Tibial nerve (tissue), 4 donors: ENCODE results near the gene PKNOX2. TPM values are rescaled to one million over a fixed set of nuclear protein-coding genes. Genes with fewer than 3 reads are reported as not detected.

ENCODE experiments used
- DNase-seq, 2 donors: peaks; one replicate each; pipeline ENCODE4 v3.0.0-alpha.2; 2019; ENCODE audit warnings: low spot score in 2 of 2
- H3K27ac ChIP-seq, 4 donors: fragments of 200-600 bp; sonication (generic) in 3 of 4; one replicate each; pipeline ENCODE4 v1.5.1; 2017 to 2019; ENCODE audit warnings: mild to moderate bottlenecking in 1 of 4
- H3K27me3 ChIP-seq, 2 donors: fragments of 200-600 bp; sonication (generic) in 1 of 2; one replicate each; pipeline versions ENCODE4 v1.5.1 to v1.6.0; 2017 to 2019
- H3K36me3 ChIP-seq, 3 donors: fragments of 200-600 bp; sonication (generic); one replicate each; pipeline ENCODE4 v1.5.1; 2018 to 2019
- H3K4me1 ChIP-seq, 4 donors: fragments of 200-600 bp; sonication (generic) in 3 of 4; one replicate each; pipeline ENCODE4 v1.5.1; 2017 to 2019
- H3K4me3 ChIP-seq, 4 donors: fragments of 200-600 bp; sonication (generic) in 3 of 4; one replicate each; pipeline ENCODE4 v1.5.1; 2017 to 2019; ENCODE audit warnings: mild to moderate bottlenecking in 1 of 4, moderate library complexity in 1 of 4
- H3K9me3 ChIP-seq, 4 donors: fragments of 200-600 bp; sonication (generic) in 3 of 4; one replicate each; pipeline ENCODE4 v1.5.1; 2017 to 2019
- EP300 ChIP-seq, 2 donors: sonication (generic); formaldehyde crosslinking; IDR thresholded peaks; one replicate each; pipeline ENCODE4 v1.6.1; 2017; ENCODE audit warnings: antibody characterized with exemption in 2 of 2, mild to moderate bottlenecking in 1 of 2
- POLR2A ChIP-seq, 2 donors: fragments of 450-650 bp; IDR thresholded peaks; one replicate each; pipeline ENCODE4 v1.6.1; 2017; ENCODE audit warnings: antibody characterized with exemption in 2 of 2, mild to moderate bottlenecking in 2 of 2, moderate library complexity in 2 of 2
- whole genome bisulfite sequencing, 2 donors: methylation state at CpG; one replicate each; pipeline ENCODE4 v1.1.5; 2018; 5-methylcytosine and 5-hydroxymethylcytosine counted together
- total RNA-seq, 4 donors: library from RNA; depleted of rRNA; stranded (reverse); fragments of >200 nt; gene quantifications; one replicate each; pipeline ENCODE4 v1.1.0, GENCODE V29; 2016
- TF ChIP-seq, protein P1 (sequence below), 5 experiments: fragments of 200-600 bp in 3 of 5; fragments of 450-650 bp in 2 of 5; sonication (generic) in 3 of 5; IDR thresholded peaks; one replicate each; pipeline ENCODE4 v1.5.1; 2016 to 2019; ENCODE audit warnings: antibody characterized with exemption in 5 of 5, mild to moderate bottlenecking in 3 of 5, moderate library complexity in 2 of 5

The PKNOX2 gene
- total RNA-seq, 4 donors from 2014 or later, result 5.7 to 7.2 (median 6.4) TPM

DNA sequence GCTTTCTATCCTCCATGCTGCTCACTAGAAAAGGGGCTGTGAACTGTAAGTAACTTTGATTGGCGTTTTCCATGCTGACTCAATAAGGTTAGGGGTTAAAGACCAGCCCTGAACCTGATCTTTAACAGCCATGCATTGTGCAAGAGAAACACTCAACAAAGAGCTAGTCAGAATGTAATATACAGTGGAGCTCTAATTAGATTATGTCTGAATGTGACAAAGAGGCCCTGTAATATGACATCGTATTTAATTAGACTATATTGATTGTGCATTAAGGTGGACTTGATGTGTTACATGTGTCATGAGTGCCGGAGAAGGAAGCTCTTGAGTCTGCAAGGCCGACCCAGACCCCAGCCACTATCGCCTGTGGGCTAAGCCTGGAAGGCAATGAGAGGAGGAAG, 70.5 kb downstream of the PKNOX2 start:
- no peak for DNase-seq
- Histone ChIP-seq H3K27ac (peak overlapping the region in 2 of 4 donors; percentile 54 to 71), H3K27me3 (no peaks in the 10 kb centered on the region), H3K36me3 (peaks cover 0 to 6% (median 0%) of the 10 kb centered on the region in 3 donors), H3K4me1 (peaks cover 0 to 50% (median 11%) of the 10 kb centered on the region in 4 donors), H3K4me3 (no peak overlapping the region), H3K9me3 (peaks cover 0 to 7% (median 0%) of the 10 kb centered on the region in 4 donors)
- TF ChIP-seq EP300 (IDR thresholded peaks at IDR 0.05), result peak in 1 of 2 donors; percentile 33
- TF ChIP-seq, protein P1, sequence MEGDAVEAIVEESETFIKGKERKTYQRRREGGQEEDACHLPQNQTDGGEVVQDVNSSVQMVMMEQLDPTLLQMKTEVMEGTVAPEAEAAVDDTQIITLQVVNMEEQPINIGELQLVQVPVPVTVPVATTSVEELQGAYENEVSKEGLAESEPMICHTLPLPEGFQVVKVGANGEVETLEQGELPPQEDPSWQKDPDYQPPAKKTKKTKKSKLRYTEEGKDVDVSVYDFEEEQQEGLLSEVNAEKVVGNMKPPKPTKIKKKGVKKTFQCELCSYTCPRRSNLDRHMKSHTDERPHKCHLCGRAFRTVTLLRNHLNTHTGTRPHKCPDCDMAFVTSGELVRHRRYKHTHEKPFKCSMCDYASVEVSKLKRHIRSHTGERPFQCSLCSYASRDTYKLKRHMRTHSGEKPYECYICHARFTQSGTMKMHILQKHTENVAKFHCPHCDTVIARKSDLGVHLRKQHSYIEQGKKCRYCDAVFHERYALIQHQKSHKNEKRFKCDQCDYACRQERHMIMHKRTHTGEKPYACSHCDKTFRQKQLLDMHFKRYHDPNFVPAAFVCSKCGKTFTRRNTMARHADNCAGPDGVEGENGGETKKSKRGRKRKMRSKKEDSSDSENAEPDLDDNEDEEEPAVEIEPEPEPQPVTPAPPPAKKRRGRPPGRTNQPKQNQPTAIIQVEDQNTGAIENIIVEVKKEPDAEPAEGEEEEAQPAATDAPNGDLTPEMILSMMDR (IDR thresholded peaks at IDR 0.05), result no peak
- 38 to 42% methylated on average over 5 of the region's 5 CpGs for WGBS, 2 donors

DNA sequence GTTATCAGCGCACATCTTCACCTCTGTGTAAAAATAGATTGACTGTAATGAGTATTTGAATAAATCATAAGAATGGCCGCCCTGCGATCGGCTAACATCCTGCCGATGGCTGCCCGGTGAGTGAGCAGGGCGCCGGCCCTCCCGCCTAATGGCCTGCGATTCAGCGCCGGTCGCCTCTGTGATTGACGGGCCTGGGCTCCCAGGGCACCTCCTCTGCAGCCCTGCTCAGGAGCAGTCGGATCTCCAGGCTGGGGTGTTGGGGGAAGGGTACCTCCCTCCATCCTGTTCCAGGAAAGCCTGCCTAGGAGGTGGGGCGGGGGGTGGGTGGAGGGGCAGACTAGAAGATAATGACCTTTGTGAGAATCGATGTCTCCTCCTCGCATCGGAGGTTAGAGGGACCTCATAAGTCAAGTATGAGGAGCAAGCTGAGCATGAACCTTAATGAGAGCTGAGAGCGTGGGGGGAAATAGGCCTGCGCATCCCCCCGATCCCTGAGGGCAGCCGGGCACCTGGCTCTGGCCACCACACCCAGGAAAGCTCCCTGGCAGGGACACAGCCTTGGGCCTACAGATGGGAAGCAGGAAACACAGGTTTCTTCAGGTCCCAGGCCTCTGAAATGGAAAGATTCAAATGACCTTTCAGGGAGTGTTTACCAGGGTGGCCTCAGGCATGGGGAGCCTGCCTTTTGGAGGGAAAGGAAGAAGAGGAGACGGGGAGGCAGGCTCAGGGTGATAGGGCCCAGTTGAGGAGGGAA, 71.7 kb downstream of the PKNOX2 start:
- peaks cover 0 to 7% (median 0%) of the 10 kb centered on the region in 4 donors for H3K9me3 ChIP-seq
- H3K4me1 ChIP-seq, result peaks cover 0 to 59% (median 11%) of the 10 kb centered on the region in 4 donors
- DNase-seq, result no peak
- H3K36me3 ChIP-seq, result peaks cover 0 to 6% (median 0%) of the 10 kb centered on the region in 3 donors
- WGBS, 2 donors, result 80 to 90% methylated on average over 24 of the region's 24 CpGs
- no peaks in the 10 kb centered on the region for H3K27me3 ChIP-seq
- TF ChIP-seq POLR2A (IDR thresholded peaks at IDR 0.05), result no peak
- TF ChIP-seq EP300 (IDR thresholded peaks at IDR 0.05), result no peak
- TF ChIP-seq, protein P1 (IDR thresholded peaks at IDR 0.05), result no peak
- H3K4me3 ChIP-seq, result no peak overlapping the region
- H3K27ac ChIP-seq, result peak overlapping the region in 2 of 4 donors; percentile 22 to 71

DNA sequence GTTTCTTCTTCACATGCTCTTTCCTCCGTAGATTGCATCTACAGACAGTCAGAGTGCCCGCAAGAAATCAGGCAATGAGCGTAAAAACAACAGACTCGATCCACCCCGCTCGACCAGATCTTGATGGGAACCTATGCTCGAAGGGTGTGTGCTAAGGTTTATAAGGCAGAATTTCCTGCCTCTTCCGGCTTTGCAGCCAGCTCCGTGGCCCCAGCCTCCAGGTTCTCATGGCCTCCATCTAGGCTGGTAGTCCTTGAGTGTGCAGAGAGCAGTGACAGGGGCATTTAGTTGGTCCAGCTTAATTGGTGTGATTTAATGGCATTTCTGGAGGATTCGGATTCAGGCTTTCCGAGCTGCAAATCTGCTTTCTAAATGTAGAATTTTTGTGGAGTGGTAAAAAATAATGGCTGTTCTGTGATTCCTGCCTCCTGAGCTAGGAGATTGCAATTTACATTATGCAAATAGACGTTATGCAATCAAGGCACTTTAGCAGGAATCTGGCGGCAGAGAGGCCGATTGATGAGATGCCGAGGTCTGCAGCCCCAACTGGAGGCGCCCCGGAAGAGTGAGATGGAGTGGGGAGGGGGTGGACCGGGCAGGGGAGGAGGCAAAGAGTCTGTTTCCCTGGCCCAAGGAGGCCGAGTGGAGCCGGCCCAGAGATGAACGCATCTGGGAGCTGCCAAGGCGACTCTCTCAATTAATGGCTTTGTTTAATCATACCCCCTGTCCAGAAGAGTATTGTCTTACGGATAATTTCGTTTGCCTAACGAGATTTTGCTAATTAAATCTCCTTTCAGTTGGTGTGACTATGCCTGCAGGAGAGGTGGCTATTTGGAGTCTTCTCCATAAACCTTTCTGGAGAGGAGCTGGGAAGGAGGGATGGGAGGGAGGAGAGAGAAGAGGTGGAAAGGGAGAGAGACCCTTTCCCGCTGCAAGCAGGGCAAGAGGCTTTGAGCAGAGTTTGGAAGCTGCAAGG, 75.3 kb downstream of the PKNOX2 start:
- peaks cover 0 to 7% (median 0%) of the 10 kb centered on the region in 4 donors for H3K9me3 ChIP-seq
- H3K27me3 ChIP-seq, result no peaks in the 10 kb centered on the region
- DNase-seq, result no peak
- H3K4me1 ChIP-seq, result peaks cover 0 to 41% (median 6%) of the 10 kb centered on the region in 4 donors
- H3K4me3 ChIP-seq, result no peak overlapping the region
- peak overlapping the region in 2 of 4 donors; percentile 17 to 41 for H3K27ac ChIP-seq
- peaks cover 0 to 6% (median 0%) of the 10 kb centered on the region in 3 donors for H3K36me3 ChIP-seq
- TF ChIP-seq EP300 (IDR thresholded peaks at IDR 0.05), result no peak
- TF ChIP-seq, protein P1 (IDR thresholded peaks at IDR 0.05), result no peak
- TF ChIP-seq POLR2A (IDR thresholded peaks at IDR 0.05), result no peak
- WGBS, 2 donors, result 53 to 58% methylated on average over 26 of the region's 26 CpGs

DNA sequence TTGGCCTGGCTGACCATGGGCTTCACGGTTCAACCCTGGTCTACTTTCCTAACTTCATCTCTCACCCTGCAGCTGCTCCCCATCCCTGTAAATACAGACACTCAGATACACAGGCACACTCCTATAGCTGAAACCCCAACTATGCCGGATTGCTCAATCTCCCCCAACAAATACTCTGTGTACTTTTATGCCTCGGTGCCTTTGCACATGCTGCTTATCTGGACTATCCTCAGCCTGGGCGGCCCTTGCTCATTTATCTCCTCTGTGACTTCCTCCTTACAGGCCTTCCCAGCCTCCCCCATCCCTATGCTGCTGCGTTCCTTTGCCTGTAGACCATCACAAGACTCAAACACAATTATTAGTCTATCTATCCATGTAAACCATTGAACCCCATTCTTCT, 76.6 kb downstream of the PKNOX2 start:
- H3K36me3 ChIP-seq, result peaks cover 0 to 6% (median 0%) of the 10 kb centered on the region in 3 donors
- H3K4me1 ChIP-seq, result peaks cover 0 to 41% (median 6%) of the 10 kb centered on the region in 4 donors
- DNase-seq, result no peak
- no peak overlapping the region for H3K4me3 ChIP-seq
- H3K9me3 ChIP-seq, result peaks cover 0 to 7% (median 0%) of the 10 kb centered on the region in 4 donors
- H3K27ac ChIP-seq, result no peak overlapping the region
- WGBS, 2 donors, result 97 to 99% methylated on average over 5 of the region's 5 CpGs
- no peaks in the 10 kb centered on the region for H3K27me3 ChIP-seq
- TF ChIP-seq POLR2A (IDR thresholded peaks at IDR 0.05) (no peak), EP300 (IDR thresholded peaks at IDR 0.05) (no peak)
- TF ChIP-seq, protein P1 (IDR thresholded peaks at IDR 0.05), result no peak
